Measurements from ENCODE around the gene PPM1N. TPM values are rescaled to one million over a fixed set of nuclear protein-coding genes. Genes with fewer than 3 reads are reported as not detected.

PPM1N gene
- total and polyA plus RNA-seq, 2 of the 13 experiments (the other 11 are each of a cell fraction or from before 2014, with no cell fraction given): 0.31 to 1.8 TPM

GRCh38 chr19:45478454-45479238 lies 19.6 kb upstream of the PPM1N start (continued):
- TF ChIP-seq FLYWCH1 (CRISPR knock-in tag; IDR thresholded peaks at IDR 0.05) (no peak), ZFP1 (CRISPR knock-in tag; IDR thresholded peaks at IDR 0.05) (peak; percentile 74; the same call in 1 of the 2 replicates), ZBTB43 (CRISPR knock-in tag; conservative IDR thresholded peaks at IDR 0.05) (no peak), ZNF331 (CRISPR knock-in tag; IDR thresholded peaks at IDR 0.05) (peak; percentile 87), ZNF790 (CRISPR knock-in tag; IDR thresholded peaks at IDR 0.05; ENCODE audit: borderline replicate concordance) (no peak), IRF9 (CRISPR knock-in tag; IDR thresholded peaks at IDR 0.05; ENCODE audit: borderline replicate concordance) (no peak), SPEN (CRISPR knock-in tag; IDR thresholded peaks at IDR 0.05; ENCODE audit: low read depth) (peak; percentile 25; the same call in 1 of the 2 replicates), SOX5 (CRISPR knock-in tag; IDR thresholded peaks at IDR 0.05; ENCODE audit: borderline replicate concordance) (peak; percentile 13; the same call in 1 of the 2 replicates), TOE1 (CRISPR knock-in tag; IDR thresholded peaks at IDR 0.05) (no peak), SRSF4 (IDR thresholded peaks at IDR 0.05; ENCODE audit: low read depth, low read length, poor library complexity, severe bottlenecking) (no peak), KLF13 (CRISPR knock-in tag; IDR thresholded peaks at IDR 0.05) (no peak), ATAD3A (CRISPR knock-in tag; IDR thresholded peaks at IDR 0.05) (no peak), ZNF709 (CRISPR knock-in tag; IDR thresholded peaks at IDR 0.05) (no peak; the same call in 1 of the 2 replicates), FOXP4 (CRISPR knock-in tag; IDR thresholded peaks at IDR 0.05) (peak; percentile 45), HNF1B (CRISPR knock-in tag; IDR thresholded peaks at IDR 0.05) (peak; percentile 74), KDM2A (CRISPR knock-in tag; IDR thresholded peaks at IDR 0.05; ENCODE audit: borderline replicate concordance, low read depth) (peak; percentile 82; the same call in 1 of the 2 replicates), ASH2L (IDR thresholded peaks at IDR 0.05; ENCODE audit: insufficient read length, low read depth, low read length) (peak; percentile 72), ZNF235 (CRISPR knock-in tag; IDR thresholded peaks at IDR 0.05; ENCODE audit: borderline replicate concordance) (no peak), ZNF296 (CRISPR knock-in tag; conservative IDR thresholded peaks at IDR 0.05) (no peak), HOXA3 (CRISPR knock-in tag; IDR thresholded peaks at IDR 0.05) (peak; percentile 72), ADNP (CRISPR knock-in tag; IDR thresholded peaks at IDR 0.05) (0 out of 2 replicates have a peak, but pooled peaks have one; percentile 47), ZNF674 (CRISPR knock-in tag; IDR thresholded peaks at IDR 0.05; ENCODE audit: low read depth) (no peak), ZNF607 (CRISPR knock-in tag; IDR thresholded peaks at IDR 0.05; ENCODE audit: borderline replicate concordance) (no peak), ZNF878 (CRISPR knock-in tag; IDR thresholded peaks at IDR 0.05) (no peak; the same call in 1 of the 2 replicates)
